HepG2 (cell line): ENCODE measurements around the gene FOXN3. TPM values are rescaled to one million over a fixed set of nuclear protein-coding genes. Genes with fewer than 3 reads are reported as not detected.

Source experiments
- ATAC-seq: fragments of 200-7000 bp; cut with Tn5 transposase; 3 replicates; pipeline ENCODE4 v1.9.1; 2020; ENCODE audit warnings: mild to moderate bottlenecking, moderate library complexity
- BruUV-seq: library from RNA; stranded (reverse); fragments of 400-500 nt; replicated peaks from 2 replicates; lab custom pipeline; 2021; lab: Mats Ljungman, UMichigan
- CTCF ChIA-PET: fragments of 300-600 bp; formaldehyde crosslinking; extraction: SDS; loops from one replicate; lab custom pipeline; 2021; ENCODE audit warnings: low total read pairs, inconsistent platforms, low intra/inter-chr PET ratio; lab: Yijun Ruan, JAX
- POLR2A ChIA-PET: fragments of 350-600 bp; sonication (Branson Sonifier 250); formaldehyde crosslinking; loops from one replicate; lab custom pipeline; 2020; ENCODE audit warnings: antibody characterized with exemption, inconsistent platforms; lab: Yijun Ruan, JAX
- DNase-seq: peaks from one replicate; pipeline ENCODE4 v3.0.0-alpha.2; 2015; ENCODE audit warnings: low spot score
- FAIRE-seq: peaks from 3 replicates; lab custom pipeline; 2011; peaks lifted over from hg19 to GRCh38; lab: Jason Lieb, UNC
- H2AFZ ChIP-seq: one replicate; pipeline ENCODE4 v1.6.1; 2011; ENCODE audit warnings: low read length, inconsistent platforms
- H3K27ac ChIP-seq: fragments of 300-600 bp; 3 replicates; pipeline ENCODE4 v1.8.0; 2011; ENCODE audit warnings: mixed run types, mild to moderate bottlenecking, mixed read lengths, low read length, inconsistent platforms; ENCODE audit not compliant: insufficient read depth; ENCODE audit errors: extremely low read length
- H3K27me3 ChIP-seq, 2 experiments: fragments of 200-600 bp in 1 of 2; 2 replicates in 1 of 2; 3 replicates in 1 of 2; pipeline versions ENCODE4 v1.6.0 to v1.8.0; 2011; ENCODE audit warnings: low read length in 2 of 2, mild to moderate bottlenecking in 2 of 2, moderate library complexity in 2 of 2, inconsistent platforms in 1 of 2; ENCODE audit not compliant: insufficient read depth in 2 of 2, control insufficient read depth in 1 of 2
- H3K36me3 ChIP-seq, 2 experiments: fragments of 200-600 bp in 1 of 2; replicated peaks in 1 of 2; 2 replicates in 1 of 2; 3 replicates in 1 of 2; pipeline versions ENCODE4 v1.5.1 to v1.8.0; 2011; ENCODE audit warnings: low read length in 2 of 2, inconsistent platforms in 1 of 2; ENCODE audit not compliant: insufficient read depth in 2 of 2, control insufficient read depth in 1 of 2
- H3K4me1 ChIP-seq: 2 replicates; pipeline ENCODE4 v1.5.1; 2012; ENCODE audit warnings: low read length, inconsistent platforms; ENCODE audit not compliant: insufficient read depth
- H3K4me2 ChIP-seq: 2 replicates; pipeline ENCODE4 v1.6.0; 2011; ENCODE audit warnings: low read depth, low read length, inconsistent platforms
- H3K4me3 ChIP-seq, 3 experiments: fragments of 200-600 bp in 1 of 3; sonication (generic), shearing (Covaris generic) in 1 of 3; replicated peaks in 1 of 3; 2 replicates each; pipeline ENCODE4 v1.5.1; 2011 to 2016; ENCODE audit warnings: low read length in 3 of 3, inconsistent platforms in 2 of 3, low read depth in 2 of 3, mild to moderate bottlenecking in 2 of 3, control low read depth in 1 of 3, mixed read lengths in 1 of 3; ENCODE audit not compliant: insufficient read depth in 1 of 3
- H3K79me2 ChIP-seq: one replicate; pipeline ENCODE4 v1.6.1; 2011; ENCODE audit warnings: low read length, inconsistent platforms; ENCODE audit not compliant: insufficient read depth
- H3K9ac ChIP-seq: 2 replicates; pipeline ENCODE4 v1.6.0; 2011; ENCODE audit warnings: mild to moderate bottlenecking, low read depth, low read length, inconsistent platforms; ENCODE audit not compliant: insufficient read depth
- H3K9me3 ChIP-seq: 2 replicates; pipeline ENCODE4 v1.5.1; 2012; ENCODE audit warnings: mild to moderate bottlenecking, low read length
- H4K20me1 ChIP-seq: 2 replicates; pipeline ENCODE4 v1.6.0; 2011; ENCODE audit warnings: inconsistent platforms, mild to moderate bottlenecking, low read length, moderate library complexity; ENCODE audit not compliant: insufficient read depth
- DMTF1 ChIP-seq: sonication (generic); formaldehyde crosslinking; IDR thresholded peaks from 2 replicates; pipeline ENCODE4 v1.4.0; 2020; ENCODE audit warnings: mild to moderate bottlenecking, missing genetic modification reagents
- MYPOP ChIP-seq: sonication (generic); formaldehyde crosslinking; IDR thresholded peaks from 2 replicates; pipeline ENCODE4 v1.8.1; 2023; ENCODE audit warnings: mild to moderate bottlenecking, moderate library complexity, missing genetic modification reagents
- NFE2L1 ChIP-seq: sonication (generic); formaldehyde crosslinking; IDR thresholded peaks from 2 replicates; pipeline ENCODE4 v1.4.0; 2020; ENCODE audit warnings: missing genetic modification reagents, mild to moderate bottlenecking, borderline replicate concordance
- ZBTB39 ChIP-seq: sonication (generic); formaldehyde crosslinking; IDR thresholded peaks from 2 replicates; pipeline ENCODE4 v1.5.0; 2020; ENCODE audit warnings: missing genetic modification reagents
- ZFP1 ChIP-seq: IDR thresholded peaks from 2 replicates; pipeline ENCODE4 v1.6.1; 2016
- ZNF501 ChIP-seq: sonication (generic); formaldehyde crosslinking; IDR thresholded peaks from 2 replicates; pipeline ENCODE4 v1.5.1; 2020; ENCODE audit warnings: mild to moderate bottlenecking, moderate library complexity, missing genetic modification reagents
- ZNF512B ChIP-seq: sonication (generic); formaldehyde crosslinking; IDR thresholded peaks from 2 replicates; pipeline ENCODE4 v1.5.1; 2020; ENCODE audit warnings: missing genetic modification reagents, mild to moderate bottlenecking, borderline replicate concordance
- WGBS: methylation state at CpG from one replicate; pipeline ENCODE4 v1.1.6; 2017; ENCODE audit warnings: low lambda C conversion rate; 5-methylcytosine and 5-hydroxymethylcytosine counted together
- in situ Hi-C: cut with HindIII; loops from 2 replicates; pipeline ENCODE4 v1.10.0; 2017; ENCODE audit warnings: low pct_unique_long_range_greater_than_20kb; ENCODE audit not compliant: extremely low pct_ligation_motif_present
- intact Hi-C: fragments of 100-400 bp; cut with micrococcal nuclease; formaldehyde crosslinking; loops from one replicate; pipeline ENCODE4 v1.10.0; 2022; ENCODE audit not compliant: unreplicated experiment
- polyA plus RNA-seq, 8 experiments: library from polyadenylated mRNA; depleted of rRNA in 3 of 8; stranded (reverse) in 7 of 8; unstranded in 1 of 8; fragments of >200 nt; fragmentation: Illumina TruSeq in 4 of 8; extraction: Trizol in 4 of 8; gene quantifications; 2 replicates each; pipeline versions ENCODE4 v1.2.1 to v1.2.3, GENCODE V29; 2011 to 2016; ENCODE audit warnings: low read depth in 4 of 8, missing spikeins in 1 of 8, mixed read lengths in 1 of 8; ENCODE audit not compliant: insufficient read depth in 1 of 8
- total RNA-seq, 5 experiments: library from RNA; depleted of rRNA; stranded (reverse); fragments of >200 nt; fragmentation: Illumina TruSeq; extraction: Trizol; gene quantifications; 2 replicates each; pipeline ENCODE4 v1.2.3, GENCODE V29; 2016; ENCODE audit warnings: low read depth in 1 of 5

The FOXN3 gene
- total and polyA plus RNA-seq, 2 of the 13 experiments (the other 11 are each of a cell fraction or from before 2014, with no cell fraction given), result 32.4 to 70.2 TPM

- no peak for TF ChIP-seq DMTF1 (CRISPR knock-in tag)
Measured at GRCh38 chr14:89137526-89138163, 279.4 kb downstream of the FOXN3 start (continued).

- peaks cover 40% of the 10 kb centered on the region for H3K4me1 ChIP-seq
- FAIRE-seq, result no peak
- H4K20me1 ChIP-seq, result no peaks in the 10 kb centered on the region
- H3K27me3 ChIP-seq, result peaks cover 0 to 1% of the 10 kb centered on the region in 2 experiments; a peak in 3 of 5 replicates
- 60% methylated on average over 3 of the region's 3 CpGs for WGBS
- no peak for DNase-seq
- BruUV-seq, result no TSS peak
- intact Hi-C loops, result loop anchor here (2.0 kb wide), 1 partner anchor 96 kb away; no protein-coding TSS in a partner anchor
- no peak overlapping the region for H3K4me3 ChIP-seq
- TF ChIP-seq ZNF512B (CRISPR knock-in tag) (no peak), NFE2L1 (no peak), ZFP1 (CRISPR knock-in tag) (peak; percentile 63; the same call in 1 of the 2 replicates), ZNF501 (CRISPR knock-in tag) (no peak), ZBTB39 (CRISPR knock-in tag) (no peak), MYPOP (CRISPR knock-in tag) (no peak)
- TF ChIP-seq, all 625 proteins: peak for 1
- no peak overlapping the region for H3K4me2 ChIP-seq
- peaks cover 9% of the 10 kb centered on the region for H3K9me3 ChIP-seq
- ATAC-seq, result no peak
- H2AFZ ChIP-seq, result no peak overlapping the region
- H3K36me3 ChIP-seq, result no peaks in the 10 kb centered on the region
- ChIA-PET POLR2A (no interaction called here), CTCF (no interaction called here)
- in situ Hi-C loops, result no loop called here
- H3K79me2 ChIP-seq, result no peaks in the 10 kb centered on the region
- no peak overlapping the region for H3K27ac ChIP-seq
- H3K9ac ChIP-seq, result no peak overlapping the region
Measured at GRCh38 chr14:89136587-89136986, 280.4 kb downstream of the FOXN3 start.
